Hindlimb muscle (tissue), 1 donor: ENCODE measurements around the gene OR2T11. TPM values are rescaled to one million over a fixed set of nuclear protein-coding genes. Genes with fewer than 3 reads are reported as not detected.
"Not testable (repeated sequence)": the region's sequence is repeated elsewhere in the genome, so short reads cannot be mapped to it uniquely, and the experiment has no call there.

Source experiments
- DNase-seq: peaks from one replicate; pipeline ENCODE4 v3.0.0-alpha.2; 2013
- polyA plus RNA-seq: library from polyadenylated mRNA; unstranded; fragments of 120-200 nt; gene quantifications from one replicate; pipeline ENCODE4 v1.2.1, GENCODE V29; 2013; ENCODE audit not compliant: insufficient read length

Gene OR2T11
- polyA plus RNA-seq, 1 donor: not detected

- no peak for DNase-seq
These were observed 16.0 kb downstream of the OR2T11 start for GRCh38 chr1:248618878-248619277.

GRCh38 chr1:248618119-248618518 is 16.8 kb downstream of the OR2T11 start:
- DNase-seq: no peak

GRCh38 chr1:248613742-248614141 is 21.1 kb downstream of the OR2T11 start:
- DNase-seq: no peak

- no peak for DNase-seq
These were observed 22.9 kb downstream of the OR2T11 start for GRCh38 chr1:248611883-248612414.

- no peak for DNase-seq
These were observed 24.6 kb downstream of the OR2T11 start for GRCh38 chr1:248610301-248610700.

- DNase-seq: no peak
These were observed 35.5 kb downstream of the OR2T11 start for GRCh38 chr1:248599396-248599795.

- DNase-seq: no peak
These were observed 37.3 kb downstream of the OR2T11 start, which contains the start of gene OR2T10 for GRCh38 chr1:248597589-248597988. OR2T10 (minus strand) TSS chr1:248597700; CDS start chr1:248593768, 3,932 bp downstream.

GRCh38 chr1:248596615-248597014 is 38.3 kb downstream of the OR2T11 start:
- DNase-seq: no peak

- no peak for DNase-seq
These were observed 41.7 kb downstream of the OR2T11 start for GRCh38 chr1:248593226-248593625.

GRCh38 chr1:248592655-248593054 is 42.2 kb downstream of the OR2T11 start:
- DNase-seq: no peak

GRCh38 chr1:248590055-248590454 is 44.8 kb downstream of the OR2T11 start:
- DNase-seq: no peak

GRCh38 chr1:248589334-248589733 is 45.6 kb downstream of the OR2T11 start:
- no peak for DNase-seq

GRCh38 chr1:248585266-248585665 is 49.6 kb downstream of the OR2T11 start:
- DNase-seq: no peak

- DNase-seq: no peak
These were observed 58.5 kb downstream of the OR2T11 start for GRCh38 chr1:248576260-248576980.

GRCh38 chr1:248574657-248575056 is 60.2 kb downstream of the OR2T11 start, which contains the start of gene OR2T34:
OR2T34 (minus strand) TSS chr1:248574757; CDS start chr1:248574757, 0 bp downstream.
- DNase-seq: not testable (repeated sequence)

- not testable (repeated sequence) for DNase-seq
These were observed 61.0 kb downstream of the OR2T11 start for GRCh38 chr1:248573856-248574255.

Other genes starting within 250 kb of the OR2T11 start
- not detected for gene OR2T1, start 232.0 kb downstream of the OR2T11 start, polyA plus RNA-seq
- gene OR2T2, start 189.5 kb downstream of the OR2T11 start, polyA plus RNA-seq: not detected
- gene OR2T3, start 161.7 kb downstream of the OR2T11 start, polyA plus RNA-seq: not detected
- not detected for gene OR2T5, start 146.5 kb downstream of the OR2T11 start, polyA plus RNA-seq
- not detected for gene OR2G6, start 127.0 kb downstream of the OR2T11 start, polyA plus RNA-seq
- gene OR2T29, start 72.3 kb downstream of the OR2T11 start, polyA plus RNA-seq: not detected
- not detected for gene OR2T34, start 60.3 kb downstream of the OR2T11 start, polyA plus RNA-seq
- not detected for gene OR2T10, start 37.4 kb downstream of the OR2T11 start, polyA plus RNA-seq
- gene OR2T35, start 10.2 kb upstream of the OR2T11 start, polyA plus RNA-seq: not detected
- gene OR2T27, start 20.4 kb upstream of the OR2T11 start, polyA plus RNA-seq: not detected
- gene OR14I1, start 67.7 kb upstream of the OR2T11 start, polyA plus RNA-seq: not detected
- gene LYPD8, start 120.7 kb upstream of the OR2T11 start, polyA plus RNA-seq: not detected
- 21.4 TPM for gene SH3BP5L, start 190.8 kb upstream of the OR2T11 start, polyA plus RNA-seq
- gene ZNF672, start 203.1 kb upstream of the OR2T11 start, polyA plus RNA-seq: 17.2 TPM
- 32.9 TPM for gene ZNF692, start 224.0 kb upstream of the OR2T11 start, polyA plus RNA-seq